Measurements from ENCODE around the gene SHISAL1. TPM values are rescaled to one million over a fixed set of nuclear protein-coding genes. Genes with fewer than 3 reads are reported as not detected.

The SHISAL1 gene
- polyA plus RNA-seq, 1 donor (not counting 4 experiments of a cell fraction or from before 2014, with no cell fraction given), result 0.24 TPM

DNA sequence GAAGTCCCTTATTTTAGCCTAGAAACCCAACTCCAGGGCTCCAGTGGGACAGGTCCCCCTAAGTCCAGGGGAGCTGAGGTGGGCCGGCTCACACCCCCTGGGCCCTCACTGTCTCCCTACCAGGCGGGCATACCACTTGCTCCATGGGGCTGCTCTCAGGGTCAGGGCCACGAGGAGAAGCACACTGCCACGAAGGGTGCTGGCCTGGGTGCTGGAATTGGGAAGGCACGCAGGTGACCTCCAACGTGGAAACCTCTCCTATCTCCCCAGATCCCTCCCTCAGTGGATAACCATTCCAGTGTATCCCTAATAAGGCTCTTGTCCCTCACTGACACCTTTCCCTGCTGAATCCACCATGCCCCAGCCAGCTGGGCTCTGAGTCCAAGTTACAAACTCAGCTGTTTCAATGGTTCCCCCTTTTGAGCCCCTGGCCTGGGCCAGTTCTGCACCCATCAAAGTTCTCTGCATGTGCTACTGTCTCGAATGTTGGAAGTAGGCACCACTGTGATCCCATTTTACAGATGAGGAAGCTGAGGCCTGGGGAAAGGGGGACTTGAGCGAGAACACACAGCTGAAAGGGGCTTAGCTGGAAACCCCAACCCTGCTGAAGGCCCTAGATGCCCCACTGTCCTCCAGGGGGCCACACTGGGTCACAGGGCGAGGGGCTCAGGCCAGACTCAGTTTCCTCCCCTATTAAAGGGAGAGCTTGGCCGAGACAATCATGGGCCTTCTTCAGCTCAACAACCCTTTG is 1.5 kb downstream of the SHISAL1 start:
- FAIRE-seq (no peak), DNase-seq (ENCODE audit: low read depth, low spot score) (no peak)
- TF ChIP-seq, protein P1, sequence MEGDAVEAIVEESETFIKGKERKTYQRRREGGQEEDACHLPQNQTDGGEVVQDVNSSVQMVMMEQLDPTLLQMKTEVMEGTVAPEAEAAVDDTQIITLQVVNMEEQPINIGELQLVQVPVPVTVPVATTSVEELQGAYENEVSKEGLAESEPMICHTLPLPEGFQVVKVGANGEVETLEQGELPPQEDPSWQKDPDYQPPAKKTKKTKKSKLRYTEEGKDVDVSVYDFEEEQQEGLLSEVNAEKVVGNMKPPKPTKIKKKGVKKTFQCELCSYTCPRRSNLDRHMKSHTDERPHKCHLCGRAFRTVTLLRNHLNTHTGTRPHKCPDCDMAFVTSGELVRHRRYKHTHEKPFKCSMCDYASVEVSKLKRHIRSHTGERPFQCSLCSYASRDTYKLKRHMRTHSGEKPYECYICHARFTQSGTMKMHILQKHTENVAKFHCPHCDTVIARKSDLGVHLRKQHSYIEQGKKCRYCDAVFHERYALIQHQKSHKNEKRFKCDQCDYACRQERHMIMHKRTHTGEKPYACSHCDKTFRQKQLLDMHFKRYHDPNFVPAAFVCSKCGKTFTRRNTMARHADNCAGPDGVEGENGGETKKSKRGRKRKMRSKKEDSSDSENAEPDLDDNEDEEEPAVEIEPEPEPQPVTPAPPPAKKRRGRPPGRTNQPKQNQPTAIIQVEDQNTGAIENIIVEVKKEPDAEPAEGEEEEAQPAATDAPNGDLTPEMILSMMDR (optimal IDR thresholded peaks at IDR 0.05 in 1 of 3, IDR thresholded peaks at IDR 0.05 in 1 of 3, conservative IDR thresholded peaks at IDR 0.05 in 1 of 3; ENCODE audit: extremely low read depth in 1 of 3, insufficient read depth in 2 of 3, low read length in 3 of 3), result peak in 1 of 3 experiments; percentile 9
- no peak for TF ChIP-seq EZH2 (IDR thresholded peaks at IDR 0.05; ENCODE audit: low read length)
- Histone ChIP-seq H3K79me2 (ENCODE audit: control insufficient read depth, insufficient read depth, low read length) (no peaks in the 10 kb centered on the region), H3K4me1 (ENCODE audit: control insufficient read depth, extremely low read depth, insufficient read depth, low read length) (peaks cover 43% of the 10 kb centered on the region), H3K27ac (ENCODE audit: control insufficient read depth, insufficient read depth, low read length) (peak overlapping the region; percentile 29), H3K4me2 (ENCODE audit: control insufficient read depth, extremely low read depth, insufficient read depth, low read depth, low read length) (peak overlapping the region; percentile 13), H2AFZ (ENCODE audit: control insufficient read depth, low read length) (no peak overlapping the region), H3K9ac (ENCODE audit: control insufficient read depth, extremely low read depth, insufficient read depth, low read length) (peak overlapping the region; percentile 42), H3K27me3 (ENCODE audit: control insufficient read depth, extremely low read depth, insufficient read depth, low read length) (peaks cover 5% of the 10 kb centered on the region), H3K36me3 (ENCODE audit: control insufficient read depth in 2 of 2, extremely low read depth in 1 of 2, insufficient read depth in 2 of 2, low read length in 2 of 2) (no peaks in the 10 kb centered on the region), H3K9me1 (ENCODE audit: control insufficient read depth, extremely low read depth, insufficient read depth, low read length) (no peaks in the 10 kb centered on the region), H3K9me3 (ENCODE audit: control insufficient read depth, low read depth, low read length) (no peaks in the 10 kb centered on the region), H3K4me3 (ENCODE audit: control insufficient read depth in 2 of 3, extremely low read depth in 1 of 3, insufficient read depth in 2 of 3, low read depth in 1 of 3, low read length in 3 of 3) (peak overlapping the region in 1 of 3 experiments; percentile 7), H4K20me1 (ENCODE audit: control insufficient read depth, extremely low read depth, insufficient read depth, low read length) (no peaks in the 10 kb centered on the region)
- dilution Hi-C loops (cut with MboI; ENCODE audit: extremely low pct_ligation_motif_present, low sequenced_read_pairs), result no loop called here

DNA sequence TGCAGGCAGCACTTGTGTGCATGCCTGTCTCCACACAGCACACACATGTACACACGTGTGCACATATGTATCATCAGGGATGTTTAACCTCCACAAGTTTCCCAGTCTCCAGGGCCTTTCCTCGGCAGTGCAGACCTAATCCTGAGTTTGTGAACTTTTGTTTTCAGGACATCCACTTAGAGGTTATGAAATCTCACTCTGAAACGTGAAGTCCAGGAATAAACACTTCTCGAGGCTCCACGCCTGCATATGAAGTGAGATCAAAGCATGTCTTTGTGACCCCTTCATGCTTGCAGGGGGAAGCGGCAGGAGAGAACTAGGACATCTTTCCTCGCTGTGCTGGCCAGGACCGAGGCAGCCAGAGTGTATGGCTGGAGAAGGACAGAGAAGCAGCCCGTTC is 3.1 kb downstream of the SHISAL1 start:
- Histone ChIP-seq H3K4me2 (ENCODE audit: control insufficient read depth, extremely low read depth, insufficient read depth, low read depth, low read length) (peak overlapping the region; percentile 66), H2AFZ (ENCODE audit: control insufficient read depth, low read length) (no peak overlapping the region), H3K9me1 (ENCODE audit: control insufficient read depth, extremely low read depth, insufficient read depth, low read length) (no peaks in the 10 kb centered on the region), H3K4me1 (ENCODE audit: control insufficient read depth, extremely low read depth, insufficient read depth, low read length) (peaks cover 40% of the 10 kb centered on the region), H3K27me3 (ENCODE audit: control insufficient read depth, extremely low read depth, insufficient read depth, low read length) (peaks cover 5% of the 10 kb centered on the region), H3K79me2 (ENCODE audit: control insufficient read depth, insufficient read depth, low read length) (no peaks in the 10 kb centered on the region), H4K20me1 (ENCODE audit: control insufficient read depth, extremely low read depth, insufficient read depth, low read length) (no peaks in the 10 kb centered on the region), H3K27ac (ENCODE audit: control insufficient read depth, insufficient read depth, low read length) (peak overlapping the region; percentile 50), H3K36me3 (ENCODE audit: control insufficient read depth in 2 of 2, extremely low read depth in 1 of 2, insufficient read depth in 2 of 2, low read length in 2 of 2) (no peaks in the 10 kb centered on the region), H3K9me3 (ENCODE audit: control insufficient read depth, low read depth, low read length) (no peaks in the 10 kb centered on the region), H3K9ac (ENCODE audit: control insufficient read depth, extremely low read depth, insufficient read depth, low read length) (peak overlapping the region; percentile 29), H3K4me3 (ENCODE audit: control insufficient read depth in 2 of 3, extremely low read depth in 1 of 3, insufficient read depth in 2 of 3, low read depth in 1 of 3, low read length in 3 of 3) (peak overlapping the region in 1 of 3 experiments; percentile 25)
- no peak for DNase-seq (ENCODE audit: low read depth, low spot score)
- no peak for FAIRE-seq
- TF ChIP-seq, protein P1 (optimal IDR thresholded peaks at IDR 0.05 in 1 of 3, IDR thresholded peaks at IDR 0.05 in 1 of 3, conservative IDR thresholded peaks at IDR 0.05 in 1 of 3; ENCODE audit: extremely low read depth in 1 of 3, insufficient read depth in 2 of 3, low read length in 3 of 3), result no peak
- no peak for TF ChIP-seq EZH2 (IDR thresholded peaks at IDR 0.05; ENCODE audit: low read length)
- dilution Hi-C loops (cut with MboI; ENCODE audit: extremely low pct_ligation_motif_present, low sequenced_read_pairs), result no loop called here
